Neuronal stem cell (in vitro differentiated cells): ENCODE data around the gene ADSS1.
A peak's percentile ranks its signal among the peaks of the same experiment; 100 is the strongest.

ENCODE experiments used
- DNase-seq: peaks from one replicate; pipeline ENCODE4 v3.0.0-alpha.2; 2013; ENCODE audit warnings: low spot score
- H2AFZ ChIP-seq: one replicate; pipeline ENCODE4 v1.6.1; 2013; ENCODE audit warnings: mild to moderate bottlenecking, low read length, inconsistent platforms
- H2AK5ac ChIP-seq: 2 replicates; pipeline ENCODE4 v1.6.1; 2013; ENCODE audit warnings: low read depth, mild to moderate bottlenecking, inconsistent platforms, low read length, moderate library complexity, mixed read lengths
- H2BK120ac ChIP-seq: 2 replicates; pipeline ENCODE4 v1.6.1; 2013; ENCODE audit warnings: low read depth, mild to moderate bottlenecking, inconsistent platforms, low read length, moderate library complexity, mixed read lengths
- H2BK12ac ChIP-seq: one replicate; pipeline ENCODE4 v1.6.1; 2013; ENCODE audit warnings: low read length, inconsistent platforms
- H2BK15ac ChIP-seq: 2 replicates; pipeline ENCODE4 v1.6.1; 2013; ENCODE audit warnings: mild to moderate bottlenecking, low read length, inconsistent platforms, mixed read lengths
- H2BK5ac ChIP-seq: one replicate; pipeline ENCODE4 v1.6.1; 2013; ENCODE audit warnings: inconsistent platforms, mild to moderate bottlenecking, low read length, moderate library complexity
- H3K14ac ChIP-seq: one replicate; pipeline ENCODE4 v1.6.1; 2013; ENCODE audit warnings: low read length, inconsistent platforms
- H3K18ac ChIP-seq: 2 replicates; pipeline ENCODE4 v1.6.1; 2013; ENCODE audit warnings: low read length, inconsistent platforms
- H3K23ac ChIP-seq: 2 replicates; pipeline ENCODE4 v1.6.1; 2013; ENCODE audit warnings: low read depth, mild to moderate bottlenecking, mixed read lengths, low read length, inconsistent platforms; ENCODE audit not compliant: poor library complexity
- H3K27ac ChIP-seq: replicated peaks from 3 replicates; pipeline ENCODE4 v1.5.1; 2013; ENCODE audit warnings: low read length, inconsistent platforms
- H3K27me3 ChIP-seq, 3 experiments: 2 replicates each; pipeline ENCODE4 v1.6.1; 2013; ENCODE audit warnings: low read length in 3 of 3, mild to moderate bottlenecking in 2 of 3, inconsistent platforms in 1 of 3, low read depth in 1 of 3, mixed read lengths in 1 of 3, moderate library complexity in 1 of 3; ENCODE audit not compliant: control insufficient read depth in 3 of 3, insufficient read depth in 3 of 3
- H3K36me3 ChIP-seq, 2 donors: replicated peaks in 1 of 2; 2 replicates each; pipeline ENCODE4 v1.6.1; 2013; ENCODE audit warnings: low read length in 2 of 2; ENCODE audit not compliant: control insufficient read depth in 2 of 2, insufficient read depth in 2 of 2
- H3K4ac ChIP-seq: 2 replicates; pipeline ENCODE4 v1.6.1; 2013; ENCODE audit warnings: inconsistent platforms, mild to moderate bottlenecking, low read length, moderate library complexity
- H3K4me1 ChIP-seq, 2 donors: 1 replicate in 1 of 2; 2 replicates in 1 of 2; pipeline ENCODE4 v1.6.1; 2013; ENCODE audit warnings: low read length in 2 of 2, low read depth in 1 of 2; ENCODE audit not compliant: control insufficient read depth in 2 of 2, insufficient read depth in 1 of 2
- H3K4me2 ChIP-seq: one replicate; pipeline ENCODE4 v1.6.1; 2013; ENCODE audit warnings: mild to moderate bottlenecking, low read length, inconsistent platforms; ENCODE audit not compliant: insufficient read depth, poor library complexity, severe bottlenecking
- H3K4me3 ChIP-seq, 2 donors: 2 replicates each; pipeline ENCODE4 v1.5.1; 2013; ENCODE audit warnings: low read length in 2 of 2, mild to moderate bottlenecking in 2 of 2, inconsistent platforms in 1 of 2, moderate library complexity in 1 of 2
- H3K79me1 ChIP-seq: one replicate; pipeline ENCODE4 v1.6.1; 2013; ENCODE audit warnings: low read depth, mild to moderate bottlenecking, inconsistent platforms, low read length, moderate library complexity
- H3K9ac ChIP-seq: one replicate; pipeline ENCODE4 v1.6.1; 2013; ENCODE audit warnings: mild to moderate bottlenecking, low read depth, low read length, inconsistent platforms; ENCODE audit not compliant: poor library complexity
- H3K9me3 ChIP-seq, 2 donors: replicated peaks in 1 of 2; 2 replicates each; pipeline versions ENCODE3 to v1.6.1; 2013; ENCODE audit warnings: low read length in 2 of 2, mild to moderate bottlenecking in 2 of 2, inconsistent platforms in 1 of 2, low read depth in 1 of 2, mixed read lengths in 1 of 2, moderate library complexity in 1 of 2; ENCODE audit not compliant: control insufficient read depth in 2 of 2, insufficient read depth in 1 of 2
- H4K8ac ChIP-seq: one replicate; pipeline ENCODE4 v1.6.1; 2013; ENCODE audit warnings: low read depth, mild to moderate bottlenecking, inconsistent platforms, low read length, moderate library complexity
- H4K91ac ChIP-seq: one replicate; pipeline ENCODE4 v1.6.1; 2013; ENCODE audit warnings: low read length, low read depth, mild to moderate bottlenecking, inconsistent platforms; ENCODE audit not compliant: poor library complexity
- WGBS, 2 donors: extraction: QIAGEN DNeasy Blood & Tissue Kit; methylation state at CpG; one replicate each; pipeline ENCODE4 v1.1.7; 2013; ENCODE audit warnings: missing lambda C conversion rate in 2 of 2, mixed read lengths in 1 of 2; ENCODE audit not compliant: insufficient read length in 2 of 2, insufficient replicate concordance in 1 of 2; ENCODE audit errors: extremely low coverage in 2 of 2; 5-methylcytosine and 5-hydroxymethylcytosine counted together

The ADSS1 gene

GRCh38 chr14:104681689-104682074, 42.3 kb upstream of the ADSS1 start:
- no peaks in the 10 kb centered on the region for H3K36me3 ChIP-seq
- H2BK15ac ChIP-seq: peak overlapping the region; percentile 100
- H3K23ac ChIP-seq: peak overlapping the region; percentile 17
- no peak overlapping the region for H3K4me3 ChIP-seq
- H3K9ac ChIP-seq: peak overlapping the region; percentile 63
- H3K4me1 ChIP-seq: peaks cover 45 to 60% of the 10 kb centered on the region in 2 donors
- peaks cover 2 to 8% of the 10 kb centered on the region in 2 donors for H3K9me3 ChIP-seq
- peak overlapping the region; percentile 76 for H3K27ac ChIP-seq
- H2BK12ac ChIP-seq: peak overlapping the region; percentile 87
- H4K91ac ChIP-seq: no peak overlapping the region
- H3K79me1 ChIP-seq: peaks cover 1% of the 10 kb centered on the region
- peak overlapping the region; percentile 75 for H2BK120ac ChIP-seq
- no peak overlapping the region for H3K4ac ChIP-seq
- peak overlapping the region; percentile 95 for H3K18ac ChIP-seq
- DNase-seq: peak; percentile 63
- peak overlapping the region; percentile 44 for H2BK5ac ChIP-seq
- no CpG with 5 or more reads among the region's 11 CpGs for WGBS, 2 donors
- peak overlapping the region; percentile 99 for H2AK5ac ChIP-seq
- H3K4me2 ChIP-seq: peak overlapping the region; percentile 37
- H4K8ac ChIP-seq: no peak overlapping the region
- peak overlapping the region; percentile 80 for H2AFZ ChIP-seq
- H3K14ac ChIP-seq: no peak overlapping the region
- H3K27me3 ChIP-seq: no peaks in the 10 kb centered on the region

- Histone ChIP-seq H3K9ac (peak overlapping the region; percentile 34), H3K4ac (no peak overlapping the region), H3K36me3 (no peaks in the 10 kb centered on the region), H3K4me2 (peak overlapping the region; percentile 37), H2AFZ (peak overlapping the region; percentile 80), H3K18ac (peak overlapping the region; percentile 95), H3K9me3 (peaks cover 2 to 8% of the 10 kb centered on the region in 2 donors), H3K14ac (no peak overlapping the region), H2AK5ac (peak overlapping the region; percentile 99), H4K8ac (no peak overlapping the region), H3K27me3 (no peaks in the 10 kb centered on the region), H3K79me1 (no peaks in the 10 kb centered on the region), H3K27ac (peak overlapping the region; percentile 76), H2BK15ac (peak overlapping the region; percentile 100), H3K4me3 (no peak overlapping the region), H2BK12ac (peak overlapping the region; percentile 87), H3K4me1 (peaks cover 41 to 56% of the 10 kb centered on the region in 2 donors), H2BK120ac (peak overlapping the region; percentile 93), H4K91ac (no peak overlapping the region), H3K23ac (no peak overlapping the region), H2BK5ac (peak overlapping the region; percentile 44)
- DNase-seq: no peak
- WGBS, 2 donors: no CpG with 5 or more reads among the region's 12 CpGs
These were observed 41.9 kb upstream of the ADSS1 start for GRCh38 chr14:104682107-104682593.

GRCh38 chr14:104683653-104684448, 40.2 kb upstream of the ADSS1 start:
- Histone ChIP-seq H2AK5ac (no peak overlapping the region), H3K4me1 (peaks cover 41 to 54% of the 10 kb centered on the region in 2 donors), H3K27ac (no peak overlapping the region), H3K79me1 (no peaks in the 10 kb centered on the region), H4K8ac (no peak overlapping the region), H2BK120ac (no peak overlapping the region), H2BK15ac (peak overlapping the region; percentile 32), H2BK5ac (peak overlapping the region; percentile 44), H3K18ac (peak overlapping the region; percentile 53), H3K27me3 (no peaks in the 10 kb centered on the region), H2AFZ (no peak overlapping the region), H3K9me3 (peaks cover 2 to 8% of the 10 kb centered on the region in 2 donors), H2BK12ac (peak overlapping the region; percentile 75), H3K36me3 (no peaks in the 10 kb centered on the region), H3K14ac (no peak overlapping the region), H3K4ac (no peak overlapping the region), H3K4me3 (no peak overlapping the region), H3K9ac (no peak overlapping the region), H4K91ac (no peak overlapping the region), H3K23ac (no peak overlapping the region), H3K4me2 (no peak overlapping the region)
- DNase-seq: no peak
- no CpG with 5 or more reads among the region's 22 CpGs for WGBS, 2 donors

- Histone ChIP-seq H3K9me3 (peaks cover 2 to 8% of the 10 kb centered on the region in 2 donors), H4K91ac (no peak overlapping the region), H3K23ac (no peak overlapping the region), H3K14ac (no peak overlapping the region), H4K8ac (no peak overlapping the region), H3K4me3 (no peak overlapping the region), H3K79me1 (no peaks in the 10 kb centered on the region), H3K9ac (no peak overlapping the region), H2BK15ac (no peak overlapping the region), H2BK120ac (no peak overlapping the region), H3K4ac (no peak overlapping the region), H2AK5ac (peak overlapping the region; percentile 17), H2BK5ac (no peak overlapping the region), H3K36me3 (no peaks in the 10 kb centered on the region), H2BK12ac (peak overlapping the region; percentile 75), H3K18ac (no peak overlapping the region), H3K4me2 (no peak overlapping the region), H3K27me3 (no peaks in the 10 kb centered on the region), H2AFZ (no peak overlapping the region), H3K27ac (no peak overlapping the region), H3K4me1 (peaks cover 42 to 51% of the 10 kb centered on the region in 2 donors)
- DNase-seq: no peak
- WGBS, 2 donors: no CpG with 5 or more reads among the region's 10 CpGs
These were observed 39.6 kb upstream of the ADSS1 start for GRCh38 chr14:104684449-104684821.
